A172 (cell line): Measurements from ENCODE around the gene RHBDD3. TPM values are rescaled to one million over a fixed set of nuclear protein-coding genes. Genes with fewer than 3 reads are reported as not detected.

Experiments used
- DNase-seq: peaks from one replicate; pipeline ENCODE4 v3.0.0-alpha.2; 2015; ENCODE audit warnings: low spot score
- total RNA-seq: library from RNA; depleted of rRNA; stranded (reverse); fragments of >200 nt; shearing (Covaris generic); gene quantifications from 2 replicates; pipeline ENCODE4 v1.2.3, GENCODE V29; 2014; rRNA removed

The RHBDD3 gene
- total RNA-seq, 1 experiment from 2014 or later: 15.3 TPM

DNA sequence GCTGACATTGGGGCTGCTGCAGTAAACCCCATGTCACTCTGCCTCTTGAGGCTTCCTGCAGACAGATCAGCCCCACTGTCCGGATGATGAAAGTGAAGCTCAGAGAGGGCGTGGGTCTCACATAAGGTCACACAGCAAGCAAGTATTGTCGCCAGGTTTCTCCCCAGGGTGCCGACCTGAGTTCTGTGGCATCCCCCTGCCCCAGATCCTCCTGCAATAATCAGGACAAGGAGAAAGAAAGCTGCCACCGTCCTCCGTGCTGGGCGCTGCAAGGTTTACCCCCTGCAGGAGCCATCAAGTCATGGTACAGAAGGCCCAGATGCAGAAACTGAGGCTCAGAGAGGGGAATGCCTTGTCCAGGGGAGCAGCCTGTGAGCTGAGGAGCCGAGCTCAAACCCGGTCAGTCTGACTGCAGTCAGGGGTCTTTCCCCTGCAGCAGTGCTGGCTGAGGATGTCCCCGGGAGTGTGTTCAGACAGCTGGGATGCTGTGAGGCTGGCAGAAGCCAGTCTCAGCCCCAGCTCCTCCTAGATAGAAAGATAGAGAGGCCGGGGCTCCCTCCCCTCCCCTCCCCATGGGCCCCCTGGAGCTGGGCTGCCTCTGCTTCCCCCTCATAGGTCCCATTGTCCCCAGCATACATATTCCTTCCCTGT lies 48.9 kb downstream of the RHBDD3 start:
- DNase-seq: no peak

DNA sequence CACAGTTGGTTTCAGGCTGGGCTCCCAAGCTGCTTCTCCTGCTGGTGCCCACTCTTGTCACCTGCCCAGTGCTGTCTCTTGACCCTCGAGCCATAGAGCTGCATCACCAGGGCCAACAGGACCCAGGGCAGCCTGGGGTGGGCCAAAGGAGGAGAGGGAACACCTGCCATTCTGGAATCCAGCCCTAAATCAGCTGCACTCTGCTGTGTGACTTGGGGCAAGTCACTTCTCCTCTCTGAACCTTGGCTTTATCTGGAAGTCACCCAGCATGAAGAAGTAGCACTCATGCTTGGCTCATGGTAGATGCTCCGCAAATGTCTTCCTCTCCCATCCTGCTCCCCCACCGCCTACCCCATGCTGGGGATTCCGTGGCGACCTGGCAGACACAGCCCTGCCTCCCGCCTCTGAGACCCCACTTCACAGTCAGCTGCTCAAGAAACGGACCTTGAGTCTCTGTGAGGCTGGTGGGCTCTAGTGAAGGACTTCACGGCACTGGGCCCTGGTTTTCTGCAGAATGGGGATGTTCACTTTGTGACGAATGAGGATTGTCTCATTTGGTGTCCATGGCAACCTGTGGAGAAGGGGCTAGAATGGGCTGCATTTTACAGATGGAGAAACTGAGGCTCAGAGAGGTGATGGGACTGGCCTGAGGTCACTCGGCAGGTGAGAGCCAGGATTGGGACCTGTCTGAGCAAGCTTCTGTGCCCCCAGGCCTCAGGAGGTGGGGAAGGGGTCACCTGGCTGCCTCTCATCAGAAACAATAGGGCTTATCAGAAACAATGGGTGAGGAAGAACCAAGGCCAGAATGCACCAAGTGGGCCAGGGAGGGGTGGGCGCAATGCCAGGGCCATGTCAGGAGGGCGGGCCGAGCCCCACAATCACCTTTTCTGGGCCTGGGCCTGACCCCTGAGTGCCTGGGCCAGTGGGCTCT lies 49.7 kb downstream of the RHBDD3 start:
- DNase-seq: no peak

DNA sequence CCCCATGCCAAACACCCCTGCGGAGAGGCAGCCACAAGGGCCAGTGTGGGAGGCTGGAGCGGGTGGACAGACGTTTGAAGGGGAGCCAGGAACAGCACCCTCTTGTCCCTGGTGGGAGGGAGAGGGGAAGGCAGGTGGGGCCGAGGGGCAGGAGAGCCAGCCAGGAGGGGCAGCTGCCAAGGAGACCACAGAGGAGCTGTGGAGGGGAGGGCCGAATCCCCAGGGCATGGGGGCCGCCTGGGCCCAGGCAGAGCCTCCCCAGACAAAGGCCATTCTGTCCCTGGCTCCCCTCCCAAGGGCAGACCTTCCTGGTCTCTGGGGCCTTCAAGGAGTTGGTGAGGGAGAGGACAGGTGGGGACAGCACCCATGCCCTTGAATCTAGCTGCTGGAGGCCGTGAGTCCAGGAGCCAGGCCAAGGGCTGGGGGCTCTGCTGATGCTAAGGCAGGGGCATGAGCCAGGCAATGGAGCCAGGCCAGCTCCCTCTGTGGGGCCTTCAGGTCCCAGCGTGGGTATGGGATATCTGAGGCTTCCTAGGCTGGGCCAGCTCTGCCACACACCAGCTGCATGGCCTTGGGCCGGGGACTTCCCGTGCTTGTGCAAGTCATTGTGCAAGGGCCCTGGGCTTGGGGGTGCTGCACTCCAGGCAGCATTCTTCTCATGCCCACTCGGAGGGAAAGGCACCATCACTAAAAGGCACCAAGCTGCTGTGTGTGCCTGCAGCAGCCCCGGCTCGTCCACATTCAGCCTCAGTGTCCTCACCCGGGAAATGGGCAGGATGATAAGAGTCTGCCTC lies 50.7 kb downstream of the RHBDD3 start:
- no peak for DNase-seq

DNA sequence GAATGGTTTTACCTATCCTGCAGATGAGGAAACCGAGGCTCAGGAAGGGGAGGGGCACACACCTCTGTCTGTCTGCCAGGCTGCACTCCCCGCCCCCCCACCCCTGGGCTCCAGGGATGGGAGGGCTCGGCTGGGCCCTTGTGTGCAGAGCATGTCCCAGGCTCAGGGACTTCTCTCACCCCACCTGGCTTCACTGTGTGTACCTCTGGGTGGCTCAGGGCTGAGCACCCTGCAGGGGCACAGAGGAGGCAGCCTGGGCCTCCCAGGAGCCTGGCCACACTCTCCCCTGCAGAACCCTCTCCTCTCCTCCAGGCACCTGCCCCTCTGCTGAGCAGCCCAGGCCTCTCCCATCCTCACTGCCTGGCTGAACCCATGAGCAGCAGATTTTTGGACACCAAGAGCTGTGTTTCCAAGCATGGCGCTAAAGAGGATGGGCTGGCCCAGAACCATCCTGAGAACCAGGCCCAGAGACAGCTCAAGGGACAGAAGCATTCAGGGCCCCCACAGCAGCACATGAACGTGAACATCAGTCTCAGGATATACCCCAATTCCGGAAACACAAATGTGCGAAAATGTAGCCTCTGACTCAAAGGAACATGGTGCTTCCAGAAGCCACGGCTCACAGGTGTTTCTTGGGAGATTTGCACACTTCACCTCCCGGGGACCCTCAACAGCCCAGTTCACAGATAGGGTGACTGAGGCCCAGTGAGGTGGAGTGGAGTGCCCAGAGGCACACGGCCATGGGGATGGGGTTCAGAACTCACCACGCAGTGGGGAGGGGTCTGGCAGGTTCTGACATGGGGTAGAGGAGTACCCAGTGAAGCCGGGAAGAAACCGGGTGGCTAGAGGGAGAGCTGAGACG lies 51.5 kb downstream of the RHBDD3 start:
- DNase-seq: no peak

DNA sequence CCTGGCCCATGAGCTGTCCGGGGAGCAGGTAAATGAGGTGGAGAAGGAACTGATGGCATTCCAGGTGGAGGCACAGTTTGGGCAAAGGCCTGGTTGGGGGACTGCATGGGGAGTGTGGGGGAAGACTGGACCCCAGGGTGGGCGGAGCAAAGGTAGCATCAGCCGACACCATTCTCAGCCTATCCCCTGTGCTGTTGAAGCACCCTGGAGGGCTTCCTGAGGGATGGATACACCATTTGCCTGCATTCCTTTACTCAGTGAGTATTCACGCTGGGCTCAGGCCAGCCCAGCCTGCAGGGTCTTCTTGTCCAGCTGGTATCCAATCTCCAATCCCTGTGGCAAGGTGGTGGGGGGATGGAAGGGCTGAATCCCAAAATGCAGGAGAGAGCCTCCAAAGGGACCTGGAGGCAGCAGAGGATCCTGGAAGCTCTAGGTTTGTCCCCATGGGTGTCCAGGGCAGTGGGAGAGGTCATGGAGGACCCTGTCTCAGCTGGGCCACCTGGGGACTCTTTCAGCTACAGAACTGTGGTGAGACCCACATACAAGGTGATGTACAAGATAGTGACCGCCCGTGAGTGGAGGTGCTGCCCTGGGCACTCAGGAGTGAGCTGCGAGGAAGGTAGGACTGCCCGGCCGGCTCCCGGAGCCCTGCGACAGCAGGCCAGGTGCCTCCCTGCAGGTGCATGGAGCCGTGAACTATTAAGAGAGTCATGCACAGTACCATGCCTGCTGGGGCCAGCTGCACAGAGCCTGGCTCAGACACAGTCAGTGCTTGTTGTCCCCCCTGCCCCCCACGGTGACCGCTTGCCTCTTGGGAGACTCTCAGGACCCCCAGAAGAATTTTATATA lies 52.5 kb downstream of the RHBDD3 start:
- DNase-seq: no peak

DNA sequence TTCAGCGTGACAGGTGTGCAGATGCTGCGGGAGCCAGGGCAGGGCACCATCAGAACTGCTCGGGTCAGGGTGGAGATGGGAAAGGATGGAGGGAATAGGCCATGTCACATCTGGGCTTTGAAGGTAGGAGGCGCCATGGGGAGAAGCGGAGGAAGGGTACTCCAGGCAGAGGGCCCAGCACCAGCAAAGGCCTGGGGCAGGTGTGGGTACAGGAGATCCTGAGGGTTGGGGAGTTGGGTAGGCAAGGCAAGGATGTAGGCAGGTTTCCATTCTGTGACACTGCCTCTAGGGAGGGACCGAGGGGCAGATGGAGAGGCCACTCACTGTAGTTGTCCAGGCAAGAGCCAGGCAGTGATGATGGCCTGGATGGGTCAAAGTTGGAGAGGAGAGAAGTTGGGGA lies 53.5 kb downstream of the RHBDD3 start:
- DNase-seq: no peak

DNA sequence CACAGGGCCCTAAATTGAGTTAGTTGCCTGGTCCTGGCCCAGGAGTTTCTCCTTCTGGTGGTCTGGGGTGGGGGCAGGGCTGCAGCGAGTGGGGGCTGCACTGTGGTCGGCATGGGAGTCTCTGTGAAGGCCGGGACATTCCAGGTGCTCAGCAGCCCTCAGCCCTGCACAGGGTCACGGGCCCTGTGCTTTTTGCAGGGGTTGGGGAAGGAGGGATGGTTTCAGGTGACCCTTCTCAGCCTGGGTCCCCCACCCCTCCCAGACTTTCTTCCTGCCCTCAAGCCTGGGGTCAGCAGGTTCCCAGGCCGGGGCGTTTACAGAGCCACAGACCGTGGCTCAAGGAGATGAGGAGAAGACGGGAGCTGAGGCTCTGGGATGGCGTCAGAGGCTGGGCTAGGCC lies 54.3 kb downstream of the RHBDD3 start:
- no peak for DNase-seq

DNA sequence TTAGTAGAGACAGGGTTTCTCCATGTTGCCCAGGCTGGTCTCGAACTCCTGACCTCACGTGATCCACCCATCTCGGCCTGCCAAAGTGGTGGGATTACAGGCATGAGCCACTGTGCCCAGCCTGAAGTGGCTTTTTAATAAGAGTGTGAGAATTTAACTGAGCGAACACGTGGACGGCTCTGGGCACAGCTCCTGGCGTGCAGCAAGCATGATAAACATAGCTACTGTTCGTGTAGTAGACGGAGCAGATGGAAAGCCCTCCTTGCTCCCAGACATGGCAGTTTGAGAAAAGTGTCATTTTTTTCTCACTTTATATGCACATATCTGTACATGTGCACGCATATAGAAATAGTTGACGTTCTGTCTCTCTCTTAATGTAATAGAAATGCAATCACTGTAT lies 55.0 kb downstream of the RHBDD3 start:
- no peak for DNase-seq

DNA sequence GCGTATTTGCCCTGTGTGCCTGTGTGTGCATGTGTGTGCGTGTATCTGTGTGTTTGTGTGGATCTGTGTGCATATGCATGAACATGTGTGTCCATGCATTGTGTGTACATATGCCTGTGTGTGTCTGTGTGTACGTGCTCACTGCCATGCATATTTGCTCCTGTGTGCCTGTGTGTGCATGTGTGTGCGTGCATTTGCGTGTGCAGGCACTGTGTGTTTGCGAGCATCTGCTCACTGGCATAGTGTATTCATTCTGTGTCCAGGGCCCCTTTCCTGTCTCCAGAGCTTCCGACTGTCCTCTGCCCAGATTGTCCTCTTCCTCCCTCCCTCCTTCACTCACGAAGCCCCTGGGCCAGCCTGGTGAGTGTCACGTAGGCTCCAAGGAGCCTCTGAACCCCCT lies 56.3 kb downstream of the RHBDD3 start:
- DNase-seq: no peak

DNA sequence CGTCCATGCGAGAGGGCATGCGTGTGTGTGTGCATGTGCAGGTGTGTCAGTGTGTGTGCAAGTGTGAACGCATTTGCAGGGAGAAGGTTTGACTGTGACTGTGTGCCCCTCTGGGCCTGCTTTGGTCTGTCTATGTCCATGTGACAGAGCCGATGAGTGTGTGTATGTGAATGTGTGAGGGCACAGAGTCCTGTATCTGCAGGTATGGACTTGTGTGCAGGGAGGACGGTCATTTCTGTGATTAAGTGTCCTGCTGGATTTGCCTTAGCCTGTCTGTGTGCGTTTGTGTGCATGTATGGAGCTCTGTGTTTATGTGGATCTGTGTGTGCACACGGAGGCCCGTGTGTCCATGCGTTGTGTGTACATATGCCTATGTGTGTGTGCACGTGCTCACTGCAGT lies 56.7 kb downstream of the RHBDD3 start:
- no peak for DNase-seq

Other genes with a start within 250 kb of the RHBDD3 start
- gene C22orf31, start 206.2 kb downstream of the RHBDD3 start, total RNA-seq: not detected in 2 replicates
- 2.0 and 2.1 TPM in 2 replicates for gene KREMEN1, start 194.9 kb downstream of the RHBDD3 start, total RNA-seq
- gene EMID1, start 62.1 kb downstream of the RHBDD3 start, total RNA-seq: 0.24 TPM in 1 of 2 replicates, not detected in the other
- 146 and 168 TPM in 2 replicates for gene EWSR1, start 287 bp upstream of the RHBDD3 start, total RNA-seq
- 27.5 and 32.1 TPM in 2 replicates for gene GAS2L1, start 38.7 kb upstream of the RHBDD3 start, total RNA-seq
- not detected in 2 replicates for gene RASL10A, start 47.7 kb upstream of the RHBDD3 start, total RNA-seq
- 33.2 and 35.8 TPM in 2 replicates for gene AP1B1, start 120.6 kb upstream of the RHBDD3 start, total RNA-seq
- gene RFPL1, start 170.6 kb upstream of the RHBDD3 start, total RNA-seq: not detected in 2 replicates
- gene NEFH, start 212.2 kb upstream of the RHBDD3 start, total RNA-seq: not detected in 2 replicates